ENCODE data around the gene RGS12. TPM values are rescaled to one million over a fixed set of nuclear protein-coding genes. Genes with fewer than 3 reads are reported as not detected.

The RGS12 gene
- polyA plus RNA-seq, 1 donor = 34.8 TPM

DNA sequence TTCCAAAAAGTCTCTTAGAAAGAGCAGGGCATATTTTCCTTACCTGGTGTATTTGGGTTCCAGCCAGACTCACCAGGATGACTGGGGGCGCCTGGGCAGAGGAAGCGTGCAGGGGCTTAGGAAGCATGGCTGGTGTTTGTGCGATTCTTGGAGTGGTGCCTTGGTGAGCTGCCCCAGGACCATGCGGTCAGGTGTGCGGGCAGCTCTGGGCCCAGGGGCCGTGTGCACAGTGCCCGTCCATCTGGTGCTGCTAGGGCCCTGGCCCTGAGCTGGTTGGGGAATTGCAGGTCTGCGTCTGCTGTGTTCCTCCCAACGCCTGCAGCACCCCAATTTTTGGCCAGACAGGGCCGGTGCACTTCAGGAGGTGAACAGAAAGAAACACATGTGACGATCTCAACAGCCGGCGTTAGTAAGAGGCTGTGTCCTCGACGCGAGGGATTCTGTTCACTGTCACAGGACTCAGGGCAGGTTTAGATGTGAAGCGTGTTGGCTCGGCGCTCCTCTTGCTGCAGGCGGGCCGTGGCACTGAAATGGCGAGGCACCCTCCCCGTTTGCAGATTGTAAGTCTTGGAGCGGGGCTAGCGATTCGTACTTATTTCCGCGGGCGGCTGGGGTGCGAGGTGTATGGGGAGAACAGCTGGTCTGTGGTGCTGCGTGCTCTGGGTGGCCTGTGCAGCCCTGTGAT, 15.2 kb downstream of the RGS12 start:
- no peak for DNase-seq (ENCODE audit: low read depth)

- no peak for DNase-seq (ENCODE audit: low read depth)
Observed at GRCh38 chr4:3308691-3309090, 15.9 kb downstream of the RGS12 start.

GRCh38 chr4:3310301-3311094, 17.7 kb downstream of the RGS12 start:
- DNase-seq (ENCODE audit: low read depth) = no peak

- DNase-seq (ENCODE audit: low read depth) = no peak
Observed at GRCh38 chr4:3311095-3311372, 18.2 kb downstream of the RGS12 start.

DNA sequence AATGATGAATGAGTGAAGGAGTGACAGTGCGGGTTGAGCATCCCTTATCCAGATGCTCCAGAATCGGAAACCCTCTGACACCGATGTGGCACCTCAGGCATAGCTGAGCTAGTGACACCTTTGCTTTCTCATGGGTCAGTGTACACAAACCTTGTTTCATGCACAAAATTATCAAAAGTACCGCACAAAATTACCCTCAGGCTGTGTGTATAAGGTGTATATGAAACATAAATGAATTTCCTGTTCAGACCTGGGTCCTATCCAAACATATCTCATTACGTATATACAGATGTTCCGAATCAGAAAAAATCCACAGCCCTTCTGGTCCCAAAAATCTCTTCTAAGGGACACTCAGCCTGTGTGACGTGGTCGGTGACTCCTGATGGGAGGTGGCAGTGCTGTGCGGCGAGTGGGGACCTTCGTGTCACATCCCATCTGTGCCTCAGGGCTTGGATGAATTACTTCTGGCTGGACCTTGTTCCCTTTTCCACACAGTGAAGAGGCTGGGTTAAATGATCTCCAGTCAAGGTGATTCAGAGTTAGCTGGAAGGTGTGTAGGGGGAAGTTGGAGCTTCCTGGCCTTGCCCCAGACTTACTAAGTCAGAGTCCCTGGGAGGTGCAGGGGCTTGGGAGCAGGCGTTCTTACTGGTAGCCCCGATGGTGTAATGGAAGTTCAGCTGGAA, 18.8 kb downstream of the RGS12 start:
- DNase-seq (ENCODE audit: low read depth) = no peak

DNA sequence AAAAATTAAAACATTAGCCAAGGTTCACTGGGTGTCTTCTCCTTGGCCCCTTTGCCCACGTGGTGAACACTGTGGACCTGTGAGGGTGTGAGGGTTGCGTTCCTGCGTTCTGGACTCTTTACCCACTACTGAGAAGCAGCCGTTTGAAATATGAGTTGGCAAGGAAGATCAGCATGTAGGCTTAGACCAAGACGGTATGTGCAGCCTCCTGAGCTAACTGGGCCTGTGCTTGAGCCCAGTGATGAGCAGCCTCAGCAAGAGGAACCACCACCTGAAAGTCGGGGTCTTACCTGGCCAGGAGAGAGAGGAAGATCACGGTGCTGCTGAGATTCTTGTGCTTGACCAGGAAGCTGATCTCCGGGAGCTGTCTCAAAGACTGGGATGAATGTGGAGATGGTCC, 19.5 kb downstream of the RGS12 start:
- no peak for DNase-seq (ENCODE audit: low read depth)

DNA sequence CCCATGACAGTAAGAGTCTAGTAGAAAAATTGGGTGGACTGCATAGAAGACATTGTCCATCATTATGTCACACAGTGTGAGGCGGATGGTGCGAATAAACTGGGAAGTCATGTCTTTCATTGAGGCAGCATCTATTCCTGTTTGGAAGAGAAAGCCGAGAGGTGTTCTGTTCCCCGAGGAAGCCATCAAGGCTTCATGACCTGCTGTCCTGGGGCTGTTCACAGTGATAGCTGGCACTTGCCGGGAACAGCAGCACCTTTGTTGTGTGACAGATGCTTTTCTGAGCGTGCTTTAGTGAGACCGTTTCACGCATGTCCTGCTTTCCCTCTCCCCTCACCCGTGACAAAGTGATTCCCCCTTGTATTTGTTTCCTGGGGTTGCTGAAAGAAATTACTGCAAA, 20.3 kb downstream of the RGS12 start:
- DNase-seq (ENCODE audit: low read depth) = no peak

DNA sequence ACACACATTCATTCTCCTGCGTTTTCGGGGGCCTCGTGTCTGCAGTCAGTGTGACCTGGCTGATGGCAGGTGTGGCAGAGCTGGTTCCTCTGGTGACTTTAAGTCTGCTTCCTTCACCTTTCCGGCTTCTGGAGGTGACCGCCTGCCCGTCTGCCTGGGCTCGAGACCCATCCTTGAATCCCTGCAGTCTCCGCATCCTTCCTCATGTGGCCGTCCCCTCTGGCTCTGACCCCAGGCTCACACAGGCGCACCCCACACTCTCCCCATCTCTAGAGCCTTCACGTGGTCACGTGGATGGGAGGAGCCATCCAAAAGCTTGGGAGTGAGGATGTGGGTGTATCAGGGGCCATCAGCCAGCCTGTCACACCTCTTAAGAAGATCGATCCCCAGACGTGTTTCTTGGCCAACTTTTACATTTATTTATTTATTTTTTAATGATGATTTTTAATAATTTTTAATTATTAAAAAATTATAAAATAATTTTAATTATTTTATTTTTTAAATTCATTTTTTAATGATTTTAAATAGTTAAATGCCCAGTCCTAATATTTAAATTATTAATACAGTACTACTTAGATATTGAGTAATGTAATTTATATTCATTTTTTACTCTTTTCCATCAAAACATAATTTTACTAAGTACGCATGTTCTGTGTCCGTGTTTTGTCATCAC, 20.9 kb downstream of the RGS12 start:
- no peak for DNase-seq (ENCODE audit: low read depth)

DNA sequence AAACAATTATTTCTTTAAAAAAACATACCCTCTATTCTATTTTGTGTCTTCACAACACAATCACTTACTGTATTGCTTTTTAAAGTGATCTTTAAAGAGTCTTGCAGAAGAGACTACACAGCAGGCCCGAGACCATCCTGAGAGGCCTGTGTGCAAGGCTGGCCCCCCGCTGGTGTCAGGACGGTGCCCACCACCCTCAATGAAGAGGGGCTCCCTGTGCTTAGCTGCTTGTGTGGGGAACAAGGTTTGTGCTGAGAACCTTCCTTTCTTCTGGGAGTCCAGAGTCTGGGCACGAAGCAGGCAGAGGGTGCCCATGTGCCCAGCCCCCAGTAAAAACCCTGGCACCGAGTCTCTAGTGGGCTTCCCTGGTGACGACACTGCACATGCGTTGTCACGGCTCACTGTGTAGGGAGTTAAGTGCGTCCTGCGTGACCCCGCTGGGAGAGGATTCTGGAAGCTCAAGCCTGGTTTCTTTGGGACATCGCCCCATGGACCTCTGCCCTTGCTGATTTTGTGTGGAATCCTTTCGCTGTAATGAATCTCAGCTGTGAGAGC, 22.0 kb downstream of the RGS12 start:
- DNase-seq (ENCODE audit: low read depth) = no peak

DNA sequence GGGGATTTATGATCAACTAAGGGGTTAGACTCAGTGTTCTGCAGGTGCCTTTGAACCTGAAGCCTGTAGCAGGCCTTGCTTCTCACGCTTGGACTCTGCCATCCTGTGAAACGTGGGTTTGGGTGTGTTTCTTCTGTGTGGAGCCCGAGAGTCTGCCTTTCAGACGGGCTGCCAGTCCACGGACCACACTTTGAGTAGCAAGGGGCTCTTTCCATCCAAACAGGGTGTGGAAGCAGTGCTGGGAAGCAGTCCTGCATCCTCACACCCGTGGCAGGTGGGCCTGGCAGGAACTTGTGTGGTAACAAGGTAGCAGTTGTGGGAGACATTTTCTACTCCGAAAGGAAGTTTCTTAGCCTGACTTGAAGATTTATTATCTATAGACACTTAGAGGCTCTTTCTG, 22.7 kb downstream of the RGS12 start:
- no peak for DNase-seq (ENCODE audit: low read depth)

- DNase-seq (ENCODE audit: low read depth) = no peak
Observed at GRCh38 chr4:3316146-3316545, 23.3 kb downstream of the RGS12 start.

DNA sequence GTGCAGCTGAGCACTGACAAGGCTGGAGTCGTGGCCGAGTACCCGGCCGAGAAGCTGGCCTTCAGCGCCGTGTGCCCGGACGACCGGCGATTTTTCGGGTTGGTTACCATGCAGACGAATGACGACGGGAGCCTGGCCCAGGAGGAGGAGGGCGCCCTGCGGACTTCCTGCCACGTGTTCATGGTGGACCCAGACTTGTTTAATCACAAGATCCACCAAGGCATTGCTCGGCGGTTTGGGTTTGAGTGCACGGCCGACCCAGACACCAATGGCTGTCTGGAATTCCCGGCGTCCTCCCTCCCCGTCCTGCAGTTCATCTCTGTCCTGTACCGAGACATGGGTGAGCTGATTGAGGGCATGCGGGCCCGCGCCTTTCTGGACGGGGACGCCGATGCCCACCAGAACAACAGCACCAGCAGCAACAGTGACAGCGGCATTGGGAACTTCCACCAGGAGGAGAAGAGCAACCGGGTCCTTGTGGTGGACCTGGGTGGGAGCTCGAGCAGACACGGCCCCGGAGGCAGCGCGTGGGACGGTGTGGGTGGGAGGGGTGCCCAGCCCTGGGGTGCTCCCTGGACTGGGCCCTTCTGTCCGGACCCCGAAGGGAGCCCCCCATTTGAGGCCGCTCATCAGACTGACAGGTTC, 24.3 kb downstream of the RGS12 start:
- no peak for DNase-seq (ENCODE audit: low read depth)

GRCh38 chr4:3317656-3318211, 24.9 kb downstream of the RGS12 start:
- no peak for DNase-seq (ENCODE audit: low read depth)

DNA sequence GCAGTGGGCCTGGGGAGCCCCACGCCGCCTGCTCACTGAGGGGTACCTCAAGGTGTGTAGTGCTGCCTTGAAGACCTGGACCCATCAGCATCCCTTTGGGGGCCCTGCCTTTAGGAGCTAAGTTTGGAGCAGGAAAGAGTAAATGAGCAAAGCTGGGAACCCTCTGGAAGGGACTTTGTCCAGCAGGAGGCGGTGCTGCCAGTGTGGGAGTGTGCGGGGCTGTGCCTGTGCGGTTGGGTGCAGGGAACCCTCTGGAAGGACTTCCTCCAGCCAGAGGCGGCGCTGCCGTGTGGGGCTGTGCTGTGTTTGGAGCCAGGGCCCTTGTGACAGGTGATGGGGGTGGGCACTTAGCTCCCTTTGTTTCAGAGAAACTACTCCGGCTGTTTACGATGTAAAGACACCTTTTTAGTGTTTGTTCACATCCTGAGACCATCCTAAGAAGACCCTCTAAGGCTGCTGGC, 25.8 kb downstream of the RGS12 start:
- DNase-seq (ENCODE audit: low read depth) = no peak

- DNase-seq (ENCODE audit: low read depth) = no peak
Observed at GRCh38 chr4:3320361-3321023, 27.7 kb downstream of the RGS12 start.

GRCh38 chr4:3321295-3321889, 28.6 kb downstream of the RGS12 start:
- no peak for DNase-seq (ENCODE audit: low read depth)

GRCh38 chr4:3322059-3322550, 29.3 kb downstream of the RGS12 start:
- DNase-seq (ENCODE audit: low read depth) = no peak

- DNase-seq (ENCODE audit: low read depth) = no peak
Observed at GRCh38 chr4:3323071-3323481, 30.3 kb downstream of the RGS12 start.

GRCh38 chr4:3324093-3324815, 31.4 kb downstream of the RGS12 start:
- DNase-seq (ENCODE audit: low read depth) = no peak

All from forelimb muscle (tissue), 1 donor.